ENCODE data around the gene TIAL1. TPM values are rescaled to one million over a fixed set of nuclear protein-coding genes. Genes with fewer than 3 reads are reported as not detected.

TIAL1 gene
- total RNA-seq, 2 experiments from 2014 or later = 159 to 174 TPM

DNA sequence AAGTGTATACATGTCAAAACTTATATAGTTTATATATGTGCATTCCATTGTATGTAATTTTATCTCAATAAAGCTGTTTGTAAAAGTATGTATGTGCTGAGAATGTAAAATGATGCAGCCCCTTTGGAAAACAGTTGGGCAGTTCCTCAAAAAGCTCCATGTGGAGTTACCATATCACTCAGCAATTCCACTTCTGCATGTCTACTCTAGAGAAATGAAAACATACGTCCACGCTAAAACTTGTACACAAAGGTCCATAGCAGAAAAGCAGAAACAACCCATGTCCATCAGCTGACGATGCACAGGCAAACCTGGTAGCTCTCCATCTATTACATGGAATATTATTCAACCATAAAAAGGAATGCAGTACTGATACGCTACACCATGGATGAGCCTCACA, 45.9 kb downstream of the TIAL1 start:
- Histone ChIP-seq H3K9me3 (ENCODE audit: control insufficient read depth in 1 of 2, insufficient read depth in 1 of 2, low read length in 2 of 2) (no peaks in the 10 kb centered on the region), H3K27ac (ENCODE audit: low read depth in 1 of 2, low read length in 2 of 2) (no peak overlapping the region), H3K27me3 (ENCODE audit: control insufficient read depth in 1 of 2, insufficient read depth in 2 of 2, low read length in 2 of 2) (no peaks in the 10 kb centered on the region), H3K36me3 (ENCODE audit: insufficient read depth, low read length) (no peaks in the 10 kb centered on the region), H3K4me3 (ENCODE audit: low read length) (no peak overlapping the region), H3K4me1 (ENCODE audit: insufficient read depth, low read length) (no peaks in the 10 kb centered on the region)
- Mint-ChIP-seq H3K9me3 (no peaks in the 10 kb centered on the region), H3K4me3 (no peak overlapping the region), H3K27ac (no peak overlapping the region), H3K4me1 (ENCODE audit: low read depth) (no peaks in the 10 kb centered on the region), H3K36me3 (ENCODE audit: low read depth) (no peaks in the 10 kb centered on the region), H3K27me3 (no peaks in the 10 kb centered on the region)
- TF ChIP-seq, protein P1, sequence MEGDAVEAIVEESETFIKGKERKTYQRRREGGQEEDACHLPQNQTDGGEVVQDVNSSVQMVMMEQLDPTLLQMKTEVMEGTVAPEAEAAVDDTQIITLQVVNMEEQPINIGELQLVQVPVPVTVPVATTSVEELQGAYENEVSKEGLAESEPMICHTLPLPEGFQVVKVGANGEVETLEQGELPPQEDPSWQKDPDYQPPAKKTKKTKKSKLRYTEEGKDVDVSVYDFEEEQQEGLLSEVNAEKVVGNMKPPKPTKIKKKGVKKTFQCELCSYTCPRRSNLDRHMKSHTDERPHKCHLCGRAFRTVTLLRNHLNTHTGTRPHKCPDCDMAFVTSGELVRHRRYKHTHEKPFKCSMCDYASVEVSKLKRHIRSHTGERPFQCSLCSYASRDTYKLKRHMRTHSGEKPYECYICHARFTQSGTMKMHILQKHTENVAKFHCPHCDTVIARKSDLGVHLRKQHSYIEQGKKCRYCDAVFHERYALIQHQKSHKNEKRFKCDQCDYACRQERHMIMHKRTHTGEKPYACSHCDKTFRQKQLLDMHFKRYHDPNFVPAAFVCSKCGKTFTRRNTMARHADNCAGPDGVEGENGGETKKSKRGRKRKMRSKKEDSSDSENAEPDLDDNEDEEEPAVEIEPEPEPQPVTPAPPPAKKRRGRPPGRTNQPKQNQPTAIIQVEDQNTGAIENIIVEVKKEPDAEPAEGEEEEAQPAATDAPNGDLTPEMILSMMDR (IDR thresholded peaks at IDR 0.05) = no peak
- intact Hi-C loops (cut with DNase I, micrococcal nuclease) = no loop called here
- POLR2A ChIA-PET = no interaction called here
- CTCF ChIA-PET = interaction anchor here (0.7 to 1.6 kb wide), 2 partner anchors 9 to 400 kb away, joined by 3 to 5 read pairs; partner anchors contain the start of gene RGS10
- ATAC-seq (ENCODE audit: poor library complexity) (no peak), DNase-seq (no peak)

DNA sequence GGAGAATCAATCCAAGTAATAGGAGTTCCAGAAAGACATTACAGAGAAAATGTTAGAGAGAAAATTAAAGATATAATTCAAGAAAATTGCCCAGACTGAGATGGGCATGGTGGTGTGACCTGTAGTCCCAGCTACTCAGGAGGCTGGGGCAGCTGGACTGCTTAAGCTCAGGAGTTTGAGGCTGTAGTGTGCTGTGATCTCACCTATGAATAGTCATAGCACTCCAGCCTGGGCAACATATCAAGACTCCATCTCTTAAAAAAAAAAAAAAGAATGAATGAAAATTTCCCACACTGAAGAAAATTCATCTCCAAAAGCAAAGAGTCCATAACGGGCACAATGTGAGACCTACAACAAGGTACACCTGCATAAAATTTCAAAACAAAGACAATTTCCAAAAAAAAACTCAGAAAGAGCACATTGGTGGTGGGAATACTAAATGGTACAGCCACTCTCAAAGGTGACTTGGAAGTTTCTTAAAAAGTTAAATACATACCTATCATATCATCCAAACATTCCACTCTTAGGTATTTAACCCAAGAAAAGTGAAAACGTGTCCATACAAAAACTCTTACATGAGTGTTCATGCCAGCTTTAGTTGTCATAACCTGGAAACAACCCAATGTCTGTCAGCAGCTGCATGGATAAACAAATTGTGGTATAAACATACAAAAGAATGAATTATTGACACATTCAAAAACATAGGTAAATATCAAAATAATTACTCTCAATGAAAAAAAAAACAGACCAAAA, 47.3 kb downstream of the TIAL1 start:
- Histone ChIP-seq H3K36me3 (ENCODE audit: insufficient read depth, low read length) (no peaks in the 10 kb centered on the region), H3K9me3 (ENCODE audit: control insufficient read depth in 1 of 2, insufficient read depth in 1 of 2, low read length in 2 of 2) (no peaks in the 10 kb centered on the region), H3K27me3 (ENCODE audit: control insufficient read depth in 1 of 2, insufficient read depth in 2 of 2, low read length in 2 of 2) (no peaks in the 10 kb centered on the region), H3K4me1 (ENCODE audit: insufficient read depth, low read length) (no peaks in the 10 kb centered on the region), H3K4me3 (ENCODE audit: low read length) (no peak overlapping the region), H3K27ac (ENCODE audit: low read depth in 1 of 2, low read length in 2 of 2) (no peak overlapping the region)
- no peak overlapping the region for H3K27ac Mint-ChIP-seq
- no peaks in the 10 kb centered on the region for H3K4me1 Mint-ChIP-seq (ENCODE audit: low read depth)
- ChIA-PET POLR2A (no interaction called here), CTCF (no interaction called here)
- DNase-seq (no peak), ATAC-seq (ENCODE audit: poor library complexity) (no peak)
- H3K36me3 Mint-ChIP-seq (ENCODE audit: low read depth) = no peaks in the 10 kb centered on the region
- H3K27me3 Mint-ChIP-seq = no peaks in the 10 kb centered on the region
- intact Hi-C loops (cut with DNase I, micrococcal nuclease) = no loop called here
- no peak overlapping the region for H3K4me3 Mint-ChIP-seq
- TF ChIP-seq, protein P1 (IDR thresholded peaks at IDR 0.05) = no peak
- no peaks in the 10 kb centered on the region for H3K9me3 Mint-ChIP-seq

DNA sequence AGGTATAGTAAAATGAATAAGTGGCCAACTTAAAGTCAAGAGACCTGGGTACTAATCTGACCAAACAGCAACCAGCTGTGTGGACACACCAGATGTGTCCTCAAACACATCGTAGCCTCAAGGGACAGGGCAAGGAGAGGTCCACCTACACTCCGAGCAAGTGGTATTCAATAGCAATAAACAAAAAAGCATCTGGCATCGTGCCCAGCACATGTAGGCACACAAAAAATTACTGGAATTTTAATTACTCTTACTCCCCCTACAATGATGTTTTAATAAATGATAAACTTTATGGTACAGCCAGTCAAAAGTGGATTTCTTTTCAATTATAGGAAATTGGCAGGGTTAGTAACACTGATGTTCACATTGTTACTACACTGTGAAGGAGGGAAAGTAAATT, 50.8 kb downstream of the TIAL1 start:
- peak overlapping the region; percentile 15 for H3K4me3 Mint-ChIP-seq

More for the DNA sequence above, 50.8 kb downstream of the TIAL1 start:
- no peak overlapping the region for H3K27ac ChIP-seq (ENCODE audit: low read depth in 1 of 2, low read length in 2 of 2)
- no peaks in the 10 kb centered on the region for H3K9me3 ChIP-seq (ENCODE audit: control insufficient read depth in 1 of 2, insufficient read depth in 1 of 2, low read length in 2 of 2)
- TF ChIP-seq, protein P1 (IDR thresholded peaks at IDR 0.05) = no peak
- ChIA-PET CTCF (interaction anchor here (0.8 kb wide), 1 partner anchor 24 kb away, joined by 4 read pairs; no protein-coding TSS in a partner anchor), POLR2A (no interaction called here)
- peaks cover 13% of the 10 kb centered on the region for H3K4me1 Mint-ChIP-seq (ENCODE audit: low read depth)
- H3K36me3 ChIP-seq (ENCODE audit: insufficient read depth, low read length) = no peaks in the 10 kb centered on the region
- DNase-seq (no peak), ATAC-seq (ENCODE audit: poor library complexity) (no peak)
- intact Hi-C loops (cut with DNase I, micrococcal nuclease) = no loop called here
- no peak overlapping the region for H3K27ac Mint-ChIP-seq
- peaks cover 14% of the 10 kb centered on the region for H3K36me3 Mint-ChIP-seq (ENCODE audit: low read depth)
- H3K27me3 Mint-ChIP-seq = no peaks in the 10 kb centered on the region
- H3K27me3 ChIP-seq (ENCODE audit: control insufficient read depth in 1 of 2, insufficient read depth in 2 of 2, low read length in 2 of 2) = no peaks in the 10 kb centered on the region
- H3K4me1 ChIP-seq (ENCODE audit: insufficient read depth, low read length) = peaks cover 12% of the 10 kb centered on the region
- H3K4me3 ChIP-seq (ENCODE audit: low read length) = no peak overlapping the region
- no peaks in the 10 kb centered on the region for H3K9me3 Mint-ChIP-seq

Data from CD4-positive, alpha-beta T cell (primary cell).